Measurements from ENCODE around the gene MAPKAPK5. TPM values are rescaled to one million over a fixed set of nuclear protein-coding genes. Genes with fewer than 3 reads are reported as not detected.

The MAPKAPK5 gene
- total and polyA plus RNA-seq, 9 of the 15 experiments (the other 6 are each of a cell fraction or from before 2014, with no cell fraction given), result 11.6 to 72.1 (median 60.4) TPM

DNA sequence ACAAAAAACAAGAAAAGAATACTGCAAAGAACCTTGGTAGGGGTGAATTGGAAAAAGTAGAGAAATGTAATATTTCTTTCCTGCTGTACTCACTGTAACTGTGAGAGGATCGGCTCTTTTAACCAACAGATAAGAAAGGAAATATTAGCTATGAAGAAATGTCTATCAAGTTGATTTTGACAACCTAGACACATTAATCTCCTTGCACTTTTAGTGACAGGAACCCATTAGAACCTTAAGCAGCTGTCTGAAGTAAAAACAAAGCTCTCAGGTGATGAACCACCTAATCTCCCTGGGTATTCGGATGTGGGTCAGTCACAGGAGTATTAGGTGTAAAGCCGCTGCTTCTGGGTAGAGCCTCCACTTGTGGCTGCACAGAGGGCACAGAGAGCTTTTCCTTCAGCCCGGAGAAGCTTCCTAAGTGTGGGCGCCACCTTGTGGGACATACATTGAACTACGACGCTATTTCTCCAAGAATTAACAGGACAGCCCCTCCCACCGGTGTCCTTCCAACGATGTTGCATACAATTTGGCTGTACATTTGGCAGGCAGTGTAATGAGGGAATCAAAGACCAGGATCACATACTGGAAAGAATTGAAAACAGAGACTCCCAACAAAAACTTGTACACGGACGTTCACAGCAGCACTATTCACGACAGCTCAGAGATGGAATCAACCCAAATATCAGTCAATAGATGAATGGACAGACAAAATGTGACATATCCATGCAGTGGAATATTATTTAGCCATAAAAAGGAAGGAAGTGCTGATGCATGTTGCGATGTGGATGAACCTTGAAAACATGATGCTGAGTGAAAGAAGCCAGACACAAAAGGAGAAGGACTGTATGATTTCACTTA, 28.9 kb upstream of the MAPKAPK5 start (continued):
- TF ChIP-seq TAF7 (tag; IDR thresholded peaks at IDR 0.05), result 0 out of 2 replicates have a peak, but pooled peaks have one; percentile 33
- TF ChIP-seq HMGXB4 (CRISPR knock-in tag; IDR thresholded peaks at IDR 0.05), result no peak
- TF ChIP-seq ZSCAN29 (IDR thresholded peaks at IDR 0.05), result no peak
- TF ChIP-seq ARID2 (IDR thresholded peaks at IDR 0.05), result peak; percentile 76; the same call in 1 of the 2 replicates
- no peak for TF ChIP-seq CXXC5 (CRISPR knock-in tag; IDR thresholded peaks at IDR 0.05)
- no peak for TF ChIP-seq NRF1 (conservative IDR thresholded peaks at IDR 0.05 in 1 of 2, IDR thresholded peaks at IDR 0.05 in 1 of 2)
- no peak for TF ChIP-seq SAFB2 (IDR thresholded peaks at IDR 0.05; ENCODE audit: borderline replicate concordance, low read depth, low read length, severe bottlenecking)
- TF ChIP-seq, protein P1, sequence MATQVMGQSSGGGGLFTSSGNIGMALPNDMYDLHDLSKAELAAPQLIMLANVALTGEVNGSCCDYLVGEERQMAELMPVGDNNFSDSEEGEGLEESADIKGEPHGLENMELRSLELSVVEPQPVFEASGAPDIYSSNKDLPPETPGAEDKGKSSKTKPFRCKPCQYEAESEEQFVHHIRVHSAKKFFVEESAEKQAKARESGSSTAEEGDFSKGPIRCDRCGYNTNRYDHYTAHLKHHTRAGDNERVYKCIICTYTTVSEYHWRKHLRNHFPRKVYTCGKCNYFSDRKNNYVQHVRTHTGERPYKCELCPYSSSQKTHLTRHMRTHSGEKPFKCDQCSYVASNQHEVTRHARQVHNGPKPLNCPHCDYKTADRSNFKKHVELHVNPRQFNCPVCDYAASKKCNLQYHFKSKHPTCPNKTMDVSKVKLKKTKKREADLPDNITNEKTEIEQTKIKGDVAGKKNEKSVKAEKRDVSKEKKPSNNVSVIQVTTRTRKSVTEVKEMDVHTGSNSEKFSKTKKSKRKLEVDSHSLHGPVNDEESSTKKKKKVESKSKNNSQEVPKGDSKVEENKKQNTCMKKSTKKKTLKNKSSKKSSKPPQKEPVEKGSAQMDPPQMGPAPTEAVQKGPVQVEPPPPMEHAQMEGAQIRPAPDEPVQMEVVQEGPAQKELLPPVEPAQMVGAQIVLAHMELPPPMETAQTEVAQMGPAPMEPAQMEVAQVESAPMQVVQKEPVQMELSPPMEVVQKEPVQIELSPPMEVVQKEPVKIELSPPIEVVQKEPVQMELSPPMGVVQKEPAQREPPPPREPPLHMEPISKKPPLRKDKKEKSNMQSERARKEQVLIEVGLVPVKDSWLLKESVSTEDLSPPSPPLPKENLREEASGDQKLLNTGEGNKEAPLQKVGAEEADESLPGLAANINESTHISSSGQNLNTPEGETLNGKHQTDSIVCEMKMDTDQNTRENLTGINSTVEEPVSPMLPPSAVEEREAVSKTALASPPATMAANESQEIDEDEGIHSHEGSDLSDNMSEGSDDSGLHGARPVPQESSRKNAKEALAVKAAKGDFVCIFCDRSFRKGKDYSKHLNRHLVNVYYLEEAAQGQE (IDR thresholded peaks at IDR 0.05; ENCODE audit: borderline replicate concordance), result peak; percentile 91
- TF ChIP-seq, protein P1 (CRISPR knock-in tag; IDR thresholded peaks at IDR 0.05; ENCODE audit: low read depth), result no peak
- TF ChIP-seq CAMTA2 (CRISPR knock-in tag; conservative IDR thresholded peaks at IDR 0.05), result no peak
- no peak for TF ChIP-seq ZNF778 (CRISPR knock-in tag; IDR thresholded peaks at IDR 0.05)
- TF ChIP-seq ELF2 (CRISPR knock-in tag; IDR thresholded peaks at IDR 0.05), result no peak
- TF ChIP-seq ZNF23 (CRISPR knock-in tag; IDR thresholded peaks at IDR 0.05), result no peak
- TF ChIP-seq ZNF282 (CRISPR knock-in tag; IDR thresholded peaks at IDR 0.05), result no peak
- TF ChIP-seq ZFP36 (IDR thresholded peaks at IDR 0.05; ENCODE audit: low read depth, low read length, partially characterized antibody), result peak; percentile 18
- no peak for TF ChIP-seq MTF1 (CRISPR knock-in tag; IDR thresholded peaks at IDR 0.05; ENCODE audit: borderline replicate concordance)
- peak; percentile 46 for TF ChIP-seq ZNF146 (CRISPR knock-in tag; IDR thresholded peaks at IDR 0.05; ENCODE audit: unreplicated experiment)
- no peak for TF ChIP-seq POLR2B (IDR thresholded peaks at IDR 0.05; ENCODE audit: low read depth, partially characterized antibody)
